Neural cell (in vitro differentiated cells): ENCODE measurements around the gene SUPT4H1. TPM values are rescaled to one million over a fixed set of nuclear protein-coding genes. Genes with fewer than 3 reads are reported as not detected.

Source experiments
- H2AFZ ChIP-seq: fragments of 200-600, 300-800 bp; sonication (generic), shearing (Covaris generic); 2 replicates; pipeline ENCODE4 v1.6.0; 2014; ENCODE audit warnings: low read depth, mild to moderate bottlenecking, antibody characterized with exemption, low read length, moderate library complexity
- H3F3A ChIP-seq: fragments of 200-600 bp; shearing (Covaris generic); 2 replicates; pipeline ENCODE4 v1.6.1; 2016; ENCODE audit warnings: mild to moderate bottlenecking, moderate library complexity, mixed read lengths, antibody characterized with exemption, low read length; ENCODE audit not compliant: insufficient read depth, poor library complexity, severe bottlenecking
- H3K27ac ChIP-seq: fragments of 200-600, 300-800 bp; sonication (generic), shearing (Covaris generic); 2 replicates; pipeline ENCODE4 v1.5.1; 2014; ENCODE audit warnings: mild to moderate bottlenecking, low read length, moderate library complexity
- H3K27me3 ChIP-seq: fragments of 300-800, 200-600 bp; sonication (generic), shearing (Covaris generic); 2 replicates; pipeline ENCODE4 v1.6.0; 2014; ENCODE audit warnings: mild to moderate bottlenecking, low read depth, low read length, moderate library complexity; ENCODE audit not compliant: insufficient read depth
- H3K36me3 ChIP-seq: fragments of 300-800, 200-600 bp; sonication (generic), shearing (Covaris generic); 2 replicates; pipeline ENCODE4 v1.5.1; 2014; ENCODE audit warnings: mild to moderate bottlenecking, antibody characterized with exemption, low read length, moderate library complexity; ENCODE audit not compliant: insufficient read depth
- H3K4me2 ChIP-seq: fragments of 300-800, 200-600 bp; sonication (generic), shearing (Covaris generic); 2 replicates; pipeline ENCODE4 v1.6.0; 2014; ENCODE audit warnings: mild to moderate bottlenecking, low read length
- H3K4me3 ChIP-seq: fragments of 300-800, 200-600 bp; sonication (generic), shearing (Covaris generic); 2 replicates; pipeline ENCODE4 v1.5.1; 2014; ENCODE audit warnings: mild to moderate bottlenecking, low read length, moderate library complexity
- H3K79me2 ChIP-seq: fragments of 200-600 bp; shearing (Covaris generic); replicated peaks from 2 replicates; pipeline ENCODE4 v1.6.0; 2014; ENCODE audit warnings: mild to moderate bottlenecking, low read length, moderate library complexity; ENCODE audit not compliant: insufficient read depth
- H3K9ac ChIP-seq: fragments of 300-800, 200-600 bp; sonication (generic), shearing (Covaris generic); 2 replicates; pipeline ENCODE4 v1.6.1; 2016; ENCODE audit warnings: mild to moderate bottlenecking, low read length, mixed read lengths
- H3K9me2 ChIP-seq: fragments of 200-600 bp; shearing (Covaris generic); 2 replicates; pipeline ENCODE4 v1.6.1; 2016; ENCODE audit warnings: mild to moderate bottlenecking, low read length, mixed read lengths; ENCODE audit not compliant: insufficient read depth
- H3K9me3 ChIP-seq: fragments of 200-600, 300-800 bp; sonication (generic), shearing (Covaris generic); 2 replicates; pipeline ENCODE4 v1.6.1; 2016; ENCODE audit warnings: mild to moderate bottlenecking, mixed run types, low read length, moderate library complexity, mixed read lengths
- H4K20me1 ChIP-seq: fragments of 200-600 bp; shearing (Covaris generic); 2 replicates; pipeline ENCODE4 v1.6.1; 2016; ENCODE audit warnings: mild to moderate bottlenecking, mixed run types; ENCODE audit not compliant: insufficient read depth
- CTCF ChIP-seq: fragments of 450-650 bp; IDR thresholded peaks from 2 replicates; pipeline ENCODE4 v1.5.1; 2014; ENCODE audit warnings: antibody characterized with exemption, mild to moderate bottlenecking, moderate library complexity; ENCODE audit not compliant: poor library complexity, severe bottlenecking
- EP300 ChIP-seq: fragments of 450-650 bp; conservative IDR thresholded peaks from 2 replicates; pipeline ENCODE4 v1.6.1; 2014; ENCODE audit warnings: antibody characterized with exemption, mild to moderate bottlenecking, moderate library complexity; ENCODE audit not compliant: poor library complexity, severe bottlenecking
- EZH2 ChIP-seq: fragments of 200-600, 300-800 bp; shearing (Covaris generic), sonication (generic); IDR thresholded peaks from 2 replicates; pipeline ENCODE4 v1.6.1; 2014; ENCODE audit warnings: antibody characterized with exemption, low read length, borderline replicate concordance, mild to moderate bottlenecking; ENCODE audit not compliant: insufficient read depth, poor library complexity, severe bottlenecking
- MXI1 ChIP-seq: fragments of 450-650 bp; conservative IDR thresholded peaks from 2 replicates; pipeline ENCODE4 v1.6.1; 2014; ENCODE audit warnings: antibody characterized with exemption, mild to moderate bottlenecking; ENCODE audit not compliant: poor library complexity, severe bottlenecking
- POLR2AphosphoS5 ChIP-seq: IDR thresholded peaks from 2 replicates; pipeline ENCODE4 v1.6.1; 2012
- RAD21 ChIP-seq: fragments of 450-650 bp; conservative IDR thresholded peaks from 2 replicates; pipeline ENCODE4 v1.6.1; 2014; ENCODE audit warnings: antibody characterized with exemption, mild to moderate bottlenecking, moderate library complexity
- REST ChIP-seq: IDR thresholded peaks from 2 replicates; pipeline ENCODE4 v1.6.1; 2012; ENCODE audit warnings: borderline replicate concordance
- SMC3 ChIP-seq: fragments of 450-650 bp; conservative IDR thresholded peaks from 2 replicates; pipeline ENCODE4 v1.6.1; 2014; ENCODE audit warnings: antibody characterized with exemption, mild to moderate bottlenecking, moderate library complexity; ENCODE audit not compliant: poor library complexity
- TAF1 ChIP-seq: IDR thresholded peaks from 2 replicates; pipeline ENCODE4 v1.6.1; 2012; ENCODE audit warnings: low read depth
- polyA plus RNA-seq: library from polyadenylated mRNA; depleted of rRNA; stranded (reverse); fragments of >200 nt; gene quantifications from 2 replicates; pipeline ENCODE4 v1.2.3, GENCODE V29; 2014

SUPT4H1 gene
- polyA plus RNA-seq, 1 donor from 2014 or later, result 109 TPM

- H3K79me2 ChIP-seq, result no peaks in the 10 kb centered on the region
- H2AFZ ChIP-seq, result no peak overlapping the region
- TF ChIP-seq SMC3 (no peak), REST (no peak), RAD21 (no peak)
- H3K4me2 ChIP-seq, result no peak overlapping the region
- H3K9me2 ChIP-seq, result no peaks in the 10 kb centered on the region
- no peak overlapping the region for H3K9ac ChIP-seq
- no peaks in the 10 kb centered on the region for H3K36me3 ChIP-seq
- no peaks in the 10 kb centered on the region for H4K20me1 ChIP-seq
- H3K27me3 ChIP-seq, result no peaks in the 10 kb centered on the region
- H3K27ac ChIP-seq, result no peak overlapping the region
- no peak overlapping the region for H3K4me3 ChIP-seq
- no peaks in the 10 kb centered on the region for H3K9me3 ChIP-seq
- H3F3A ChIP-seq, result no peaks in the 10 kb centered on the region
These were observed 25.1 kb upstream of the SUPT4H1 start for GRCh38 chr17:58377093-58377601.

- Histone ChIP-seq H3F3A (no peaks in the 10 kb centered on the region), H3K4me2 (no peak overlapping the region), H3K9ac (no peak overlapping the region), H4K20me1 (no peaks in the 10 kb centered on the region), H3K36me3 (no peaks in the 10 kb centered on the region), H3K27ac (no peak overlapping the region), H3K4me3 (no peak overlapping the region), H3K9me2 (no peaks in the 10 kb centered on the region), H3K27me3 (no peaks in the 10 kb centered on the region), H2AFZ (no peak overlapping the region), H3K79me2 (no peaks in the 10 kb centered on the region), H3K9me3 (no peaks in the 10 kb centered on the region)
- no peak for TF ChIP-seq EZH2
- no peak for TF ChIP-seq POLR2AphosphoS5
- TF ChIP-seq RAD21, result no peak
- TF ChIP-seq TAF1, result no peak
- TF ChIP-seq MXI1, result no peak
- TF ChIP-seq CTCF, result no peak
- TF ChIP-seq SMC3, result no peak
- TF ChIP-seq REST, result no peak
- no peak for TF ChIP-seq EP300
These were observed 24.5 kb upstream of the SUPT4H1 start for GRCh38 chr17:58376472-58377000.
